HG02938 (cell line): ENCODE measurements around the gene PI4K2B.
"Not testable (repeated sequence)": the region's sequence is repeated elsewhere in the genome, so short reads cannot be mapped to it uniquely, and the experiment has no call there.

Source experiments
- ATAC-seq: cut with Tn5 transposase; IDR thresholded peaks from one replicate; pipeline ENCODE4 v1.9.1; 2021; ENCODE audit warnings: mild to moderate bottlenecking, moderate library complexity; ENCODE audit not compliant: unreplicated experiment

The PI4K2B gene

DNA sequence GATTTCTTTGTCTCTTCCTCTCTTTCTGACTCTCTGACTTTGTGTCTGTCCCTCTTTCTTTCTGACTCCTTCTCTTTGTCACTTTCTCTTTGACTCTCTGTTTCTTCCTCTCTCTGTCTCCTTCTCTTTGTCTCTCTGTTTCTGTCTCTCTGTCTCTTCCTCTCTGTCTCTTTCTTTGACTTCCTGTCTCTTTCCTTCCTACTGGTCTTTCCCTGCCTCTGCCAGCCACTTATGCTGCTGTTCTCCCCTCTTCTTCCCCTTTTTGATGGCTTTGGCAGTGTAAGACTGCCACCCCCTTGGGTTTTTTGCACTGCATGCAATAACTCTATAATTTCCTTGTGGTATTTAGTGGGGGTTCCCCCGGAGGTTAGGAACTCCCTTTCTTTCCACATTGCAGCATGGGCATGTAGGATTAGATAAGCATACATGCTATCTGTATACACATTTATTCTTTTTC, 6.9 kb downstream of the PI4K2B start:
- ATAC-seq: not testable (repeated sequence)

DNA sequence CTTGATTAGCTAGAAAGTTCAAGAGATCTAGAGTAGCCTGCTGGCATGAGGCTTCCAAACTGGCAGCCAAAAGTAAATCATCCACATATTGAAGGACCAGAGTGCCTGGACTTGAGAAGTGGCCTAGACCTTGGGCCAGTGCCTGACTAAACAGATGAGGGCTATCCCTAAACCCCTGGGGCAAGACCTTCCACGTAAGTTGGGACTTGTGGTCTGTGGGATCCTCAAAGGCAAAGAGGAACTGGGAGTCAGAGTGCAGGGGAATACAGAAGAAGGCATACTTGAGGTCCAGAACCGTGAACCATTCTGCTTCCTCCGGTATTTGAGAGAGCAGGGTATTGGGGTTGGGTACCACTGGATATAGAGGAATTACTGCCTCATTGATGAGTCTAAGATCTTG, 8.4 kb downstream of the PI4K2B start:
- ATAC-seq: not testable (repeated sequence)

DNA sequence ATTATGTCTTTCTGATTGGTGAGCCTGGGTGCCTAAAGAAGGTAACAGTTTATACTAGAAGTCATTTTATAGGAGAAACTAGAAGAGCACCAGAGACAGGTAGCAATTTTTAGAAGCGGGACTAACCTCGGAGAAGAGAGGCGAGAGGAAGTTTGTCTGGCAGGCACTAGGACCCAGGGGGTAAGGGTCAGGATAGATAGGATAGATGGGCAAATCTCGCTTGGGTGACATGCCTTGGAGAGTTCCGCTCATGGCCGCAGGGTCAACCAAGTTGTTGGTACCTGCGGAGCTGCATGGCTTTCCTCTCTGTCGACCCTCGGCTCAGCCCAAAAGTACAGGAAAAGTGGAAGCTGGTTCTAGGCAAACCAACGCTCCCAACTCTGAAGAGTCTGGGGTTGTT, 11.3 kb downstream of the PI4K2B start:
- ATAC-seq: no peak

DNA sequence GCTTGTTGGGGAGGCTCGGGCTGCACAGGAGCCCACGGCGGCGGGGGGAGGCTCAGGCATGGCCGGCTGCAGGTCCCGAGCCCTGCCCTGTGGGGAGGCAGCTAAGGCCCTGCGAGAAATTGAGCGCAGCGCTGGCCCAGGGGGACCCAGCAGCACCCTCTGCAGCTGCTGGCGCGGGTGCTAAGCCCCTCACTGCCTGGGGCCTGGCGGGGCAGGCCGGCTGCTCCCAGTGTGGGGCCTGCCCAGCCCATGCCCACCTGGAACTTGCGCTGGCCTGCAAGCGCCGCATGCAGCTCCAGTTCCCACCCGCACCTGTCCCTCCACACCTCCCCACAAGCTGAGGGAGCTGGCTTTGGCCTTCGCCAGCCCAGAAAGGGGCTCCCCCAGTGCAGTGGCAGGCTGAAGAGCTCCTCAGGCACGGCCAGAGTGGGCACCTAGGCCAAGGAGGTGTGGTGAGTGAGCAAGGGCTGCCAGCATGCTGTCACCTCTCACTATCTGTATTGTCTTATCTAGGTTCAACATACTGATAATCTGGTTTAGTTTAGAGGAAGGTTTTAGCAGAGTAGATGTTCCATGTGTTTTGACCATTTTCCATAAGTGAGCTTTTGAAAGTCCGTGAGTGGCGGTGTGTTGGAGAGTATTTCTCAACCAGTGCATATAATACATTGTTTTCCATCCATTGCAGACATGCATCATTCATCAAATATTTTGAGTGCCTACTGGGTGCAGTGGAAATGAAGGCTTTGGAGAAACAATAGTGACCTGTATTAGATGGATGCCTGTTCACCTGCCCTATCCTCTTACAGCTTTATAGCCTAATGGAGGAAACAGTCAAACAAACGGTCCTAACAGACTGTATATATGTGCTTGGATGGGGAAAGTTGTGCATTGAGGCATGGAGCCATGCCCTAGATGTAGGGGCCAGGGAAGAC, 13.1 kb downstream of the PI4K2B start:
- no peak for ATAC-seq

DNA sequence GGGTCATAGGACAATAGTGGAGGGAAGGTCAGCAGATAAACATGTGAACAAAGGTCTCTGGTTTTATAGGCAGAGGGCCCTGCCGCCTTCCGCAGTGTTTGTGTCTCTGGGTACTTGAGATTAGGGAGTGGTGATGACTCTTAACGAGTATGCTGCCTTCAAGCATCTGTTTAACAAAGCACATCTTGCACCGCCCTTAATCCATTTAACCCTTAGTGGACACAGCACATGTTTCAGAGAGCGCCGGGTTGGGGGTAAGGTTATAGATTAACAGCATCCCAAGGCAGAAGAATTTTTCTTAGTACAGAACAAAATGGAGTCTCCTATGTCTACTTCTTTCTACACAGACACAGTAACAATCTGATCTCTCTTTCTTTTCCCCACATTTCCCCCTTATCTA, 15.0 kb downstream of the PI4K2B start:
- not testable (repeated sequence) for ATAC-seq

DNA sequence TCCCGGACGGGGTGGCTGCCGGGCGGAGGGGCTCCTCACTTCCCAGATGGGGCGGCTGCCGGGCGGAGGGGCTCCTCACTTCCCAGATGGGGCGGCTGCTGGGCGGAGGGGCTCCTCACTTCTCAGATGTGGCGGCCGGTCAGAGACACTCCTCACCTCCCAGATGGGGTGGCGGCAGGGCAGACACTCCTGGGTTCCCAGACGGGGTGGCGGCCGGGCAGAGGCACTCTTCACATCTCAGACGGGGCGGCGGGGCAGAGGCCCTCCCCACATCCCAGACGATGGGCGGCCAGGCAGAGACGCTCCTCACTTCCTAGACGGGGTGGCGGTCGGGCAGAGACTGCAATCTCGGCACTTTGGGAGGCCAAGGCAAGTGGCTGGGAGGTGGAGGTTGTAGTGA, 15.7 kb downstream of the PI4K2B start:
- not testable (repeated sequence) for ATAC-seq

DNA sequence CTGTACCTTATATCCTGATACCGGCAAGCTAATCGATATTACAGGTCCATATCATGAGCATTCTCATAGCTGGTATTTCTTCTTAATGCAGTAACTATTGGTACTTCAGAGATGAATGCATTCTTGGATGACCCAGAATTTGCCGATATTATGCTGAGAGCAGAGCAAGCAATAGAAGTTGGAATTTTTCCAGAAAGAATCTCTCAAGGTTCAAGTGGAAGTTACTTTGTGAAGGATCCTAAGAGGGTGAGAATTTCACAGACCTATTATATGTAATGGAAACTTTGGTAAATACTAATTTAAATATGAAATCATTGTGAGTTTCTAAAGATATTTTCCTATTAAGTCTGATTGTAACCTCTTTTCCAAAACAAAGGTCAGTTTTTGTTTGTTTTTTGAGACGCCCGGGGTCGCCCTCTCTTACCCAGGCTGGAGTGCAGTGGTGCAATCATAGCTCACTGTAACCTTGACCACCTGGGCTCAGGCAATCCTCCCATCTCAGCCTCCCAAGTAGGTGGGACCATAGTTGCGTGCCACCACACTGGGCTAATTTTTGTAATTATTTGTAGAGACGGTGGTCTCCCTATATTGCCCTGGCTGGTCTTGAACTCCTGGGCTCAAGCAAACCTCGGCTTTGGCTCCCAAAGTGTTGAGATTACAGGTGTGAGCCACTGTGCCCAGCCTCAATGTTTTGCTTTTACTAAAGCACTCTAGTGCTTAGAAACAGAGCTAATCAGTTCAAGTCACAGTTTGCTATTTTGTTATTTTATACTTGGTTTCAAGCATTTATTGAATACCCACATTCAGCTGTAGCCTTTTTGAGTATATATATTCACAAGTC, 18.6 kb downstream of the PI4K2B start:
- no peak for ATAC-seq

DNA sequence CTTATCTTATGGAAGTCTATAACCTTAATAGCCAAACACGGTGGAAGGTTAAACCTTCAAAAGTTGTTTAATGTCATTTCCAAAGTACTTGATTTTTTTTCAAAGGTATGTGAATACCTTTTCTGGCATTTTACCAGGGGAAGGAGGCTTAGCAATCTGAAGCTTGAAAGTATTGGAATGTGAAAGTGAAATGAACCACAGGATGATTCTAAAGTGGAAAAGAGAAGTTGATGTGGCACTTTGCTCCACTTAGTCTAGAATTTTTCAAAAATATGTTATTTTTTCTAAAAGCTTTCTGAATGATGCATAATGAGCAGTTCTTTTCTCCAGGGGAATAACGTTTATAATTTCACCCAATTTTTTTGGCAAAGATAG, 19.2 kb downstream of the PI4K2B start:
- no peak for ATAC-seq

DNA sequence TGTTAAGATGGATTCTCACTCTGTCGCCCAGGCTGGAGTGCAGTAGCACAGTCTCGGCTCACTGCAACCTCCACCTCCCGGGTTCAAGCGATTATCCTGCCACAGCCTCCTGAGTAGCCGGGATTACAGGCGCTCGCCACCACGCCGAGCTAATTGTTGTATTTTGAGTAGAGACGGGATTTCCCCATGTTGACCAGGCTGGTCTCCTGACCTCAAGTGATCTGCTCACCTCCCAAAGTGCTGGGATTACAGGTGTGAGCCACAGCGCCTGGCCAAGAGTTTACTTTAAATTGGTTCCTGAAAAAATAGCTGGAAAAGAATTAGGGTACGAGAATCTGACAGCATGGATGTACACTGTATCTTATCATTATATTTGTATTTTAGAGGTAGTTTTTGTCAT, 20.0 kb downstream of the PI4K2B start:
- not testable (repeated sequence) for ATAC-seq

DNA sequence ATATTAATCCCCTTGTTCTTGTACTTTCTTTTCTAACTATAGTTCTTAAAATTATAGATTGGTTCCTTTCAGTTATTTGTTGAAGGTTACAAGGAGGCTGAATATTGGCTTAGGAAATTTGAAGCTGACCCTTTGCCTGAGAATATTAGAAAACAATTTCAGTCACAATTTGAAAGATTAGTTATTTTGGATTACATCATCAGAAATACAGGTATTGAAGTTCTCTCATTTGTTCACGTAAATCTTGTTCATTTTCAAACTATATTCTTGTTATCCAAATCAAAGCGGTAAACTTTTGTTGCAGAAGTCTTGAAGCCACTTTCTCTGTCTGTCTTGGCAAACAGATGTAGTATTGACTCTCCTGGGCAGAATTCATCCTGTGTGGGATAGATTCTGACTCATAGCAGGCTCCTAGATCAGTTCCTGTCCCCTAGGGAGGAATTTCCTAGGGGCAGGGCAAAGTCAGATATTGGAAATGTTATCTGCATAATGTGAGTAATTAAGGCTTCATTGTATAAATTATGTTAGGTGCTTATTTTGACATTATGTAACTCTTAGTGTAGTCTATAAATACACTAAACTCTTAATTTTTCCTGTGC, 25.2 kb downstream of the PI4K2B start:
- ATAC-seq: no peak

DNA sequence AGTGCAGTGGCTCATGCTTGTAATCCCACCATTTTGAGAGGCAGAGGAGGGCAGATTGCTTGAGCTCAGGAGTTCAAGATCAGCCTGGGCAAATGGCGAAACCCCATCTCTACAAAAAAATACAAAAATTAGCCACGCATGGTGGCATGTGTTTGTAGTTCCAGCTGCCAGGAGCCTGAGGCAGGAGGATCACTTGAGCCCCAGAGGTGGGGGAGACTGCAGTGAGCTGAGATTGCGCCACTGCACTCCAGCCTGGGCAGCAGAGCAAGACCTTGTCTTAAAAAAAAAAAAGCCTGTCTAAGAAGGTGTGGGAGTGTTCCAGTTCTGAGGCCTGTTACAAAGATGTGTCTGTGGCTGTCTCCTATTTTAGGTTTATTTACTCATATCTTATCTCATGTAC, 38.0 kb downstream of the PI4K2B start:
- no peak for ATAC-seq

DNA sequence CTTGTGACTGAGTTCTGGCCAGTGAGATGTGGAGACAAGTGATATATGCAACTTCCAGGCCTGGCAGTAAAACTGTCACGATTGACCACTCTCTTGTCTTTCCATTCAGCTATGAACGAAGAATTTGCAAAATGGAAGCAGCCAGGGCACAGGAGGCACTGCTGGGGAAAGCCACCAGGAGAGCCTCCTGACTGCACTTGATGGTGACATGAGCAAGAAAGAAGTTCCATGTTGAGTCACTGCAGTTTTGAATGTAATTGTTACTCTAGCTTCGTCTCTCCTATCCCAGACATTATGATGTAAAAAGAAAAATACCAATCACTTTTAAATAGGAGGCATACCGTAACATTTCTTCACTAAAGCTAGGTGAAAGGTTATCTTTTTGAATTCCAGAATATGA, 46.4 kb downstream of the PI4K2B start:
- ATAC-seq: no peak

DNA sequence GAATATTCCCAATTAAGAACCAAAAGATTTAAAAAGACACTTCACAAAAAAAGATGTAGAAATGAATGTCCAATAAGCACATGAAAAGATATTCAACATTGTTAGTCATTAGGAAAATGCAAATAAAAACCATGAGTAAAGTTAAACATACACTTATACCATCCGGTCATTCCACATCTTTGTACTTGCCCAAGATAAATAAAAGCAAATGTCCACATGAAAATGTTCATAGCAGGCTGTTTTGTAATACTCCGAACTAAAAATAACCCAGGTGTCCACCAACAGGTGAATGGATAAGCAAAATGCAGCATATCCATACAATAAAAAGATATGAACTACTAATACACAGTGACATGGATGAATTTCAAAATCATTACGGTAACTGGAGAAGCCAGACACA, 50.1 kb downstream of the PI4K2B start:
- no peak for ATAC-seq

DNA sequence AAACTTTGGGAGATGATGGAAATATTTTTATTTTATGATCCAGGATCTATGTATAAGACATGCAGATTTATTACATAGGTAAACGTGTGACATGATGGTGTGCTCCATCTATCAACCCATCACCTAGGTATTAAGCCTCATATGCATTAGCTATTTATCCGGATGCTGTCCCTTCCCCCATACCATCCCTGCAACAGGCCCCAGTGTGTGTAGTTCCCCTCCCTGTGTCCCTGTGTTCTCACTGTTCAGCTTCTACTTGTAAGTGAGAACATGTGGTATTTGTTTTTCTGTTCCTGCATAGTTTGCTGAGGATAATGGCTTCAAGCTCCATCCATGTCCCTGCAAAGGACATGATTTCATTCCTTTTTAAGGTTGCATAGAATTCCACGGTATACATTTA, 50.6 kb downstream of the PI4K2B start:
- ATAC-seq: no peak

DNA sequence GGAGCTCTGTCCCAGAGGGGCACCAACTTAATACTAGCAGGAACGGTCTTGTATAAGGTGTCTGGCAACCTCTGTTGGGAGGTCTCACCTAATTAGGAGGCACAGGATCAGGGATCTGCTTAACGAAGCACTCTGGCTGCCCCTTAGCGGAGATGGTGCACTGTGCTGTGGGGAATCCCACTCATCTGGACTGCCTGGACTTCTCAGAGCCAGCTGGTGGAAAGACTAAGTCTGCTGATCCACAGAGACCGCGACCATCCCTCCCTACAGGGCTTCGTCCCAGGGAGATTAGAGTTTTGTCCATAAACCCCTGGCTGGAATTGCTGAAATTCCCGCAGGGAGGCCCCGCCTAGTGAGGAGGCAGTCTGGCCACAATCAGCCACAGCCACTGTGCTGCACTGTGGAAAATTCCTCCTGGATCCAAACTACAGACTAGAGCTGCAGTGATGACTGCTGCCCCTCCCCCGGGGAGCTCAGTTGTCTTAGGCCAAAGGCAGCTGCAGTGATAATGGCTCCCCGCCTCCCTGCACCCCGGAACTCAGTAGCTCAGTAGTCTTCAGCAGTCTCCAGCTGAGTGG, 56.7 kb downstream of the PI4K2B start:
- ATAC-seq: no peak

DNA sequence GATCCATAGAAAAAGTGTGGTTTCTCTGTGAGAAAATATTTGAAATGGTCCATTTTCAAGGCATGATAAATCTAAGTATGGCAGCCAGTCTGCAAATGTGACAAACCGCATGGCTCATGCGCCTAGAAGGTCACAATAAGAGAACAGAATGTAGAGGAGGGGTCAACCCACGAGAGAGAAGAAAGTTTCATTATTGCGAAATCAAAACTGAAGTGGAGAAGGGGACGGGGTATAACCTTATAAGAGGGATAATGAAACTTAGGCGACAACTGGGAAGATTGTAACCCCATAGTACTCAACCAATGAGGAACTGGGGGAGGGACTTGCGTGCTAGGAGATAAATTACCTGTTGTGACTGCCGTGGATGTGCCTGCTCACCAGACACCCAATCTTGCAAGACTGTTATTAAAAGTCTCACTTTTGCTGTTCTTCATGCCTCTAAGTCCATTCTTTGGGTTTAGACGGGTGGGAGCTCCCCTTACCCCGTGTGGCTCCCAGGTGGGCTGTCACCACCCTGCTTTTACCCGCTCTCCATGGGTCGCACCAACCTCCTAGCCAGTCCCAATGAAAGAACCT, 57.4 kb downstream of the PI4K2B start:
- no peak for ATAC-seq

DNA sequence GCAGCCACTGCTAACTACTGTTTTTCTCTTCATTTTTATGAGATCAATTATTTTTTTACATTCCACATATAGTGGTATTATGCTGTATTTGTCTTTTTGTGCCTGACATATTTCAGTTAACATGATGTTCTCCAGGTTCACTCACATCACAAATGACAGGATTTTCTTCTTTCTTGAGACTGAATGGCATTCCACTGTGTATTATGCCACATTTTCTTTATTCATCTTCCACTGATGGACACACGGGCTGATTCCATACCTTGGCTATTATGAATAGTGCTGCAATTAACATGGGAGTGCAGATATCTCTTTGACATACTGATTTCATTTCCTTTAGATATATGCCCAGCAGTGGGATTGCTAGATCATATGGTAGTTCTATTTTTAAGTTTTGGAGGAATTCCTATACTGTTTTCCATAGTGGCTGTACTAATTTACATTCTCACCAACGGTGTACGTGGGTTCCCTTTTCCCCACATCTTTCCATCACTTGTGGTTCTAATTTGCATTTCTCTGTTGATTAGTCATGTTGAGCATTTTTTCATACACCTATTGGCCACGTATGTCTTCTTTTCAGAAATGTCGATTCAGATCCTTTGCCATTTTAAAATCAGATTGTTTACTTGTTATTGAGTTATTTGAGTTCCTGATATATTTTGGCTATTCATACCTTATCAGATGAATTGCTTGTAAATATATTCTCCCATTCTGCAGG, 63.9 kb downstream of the PI4K2B start:
- ATAC-seq: no peak

DNA sequence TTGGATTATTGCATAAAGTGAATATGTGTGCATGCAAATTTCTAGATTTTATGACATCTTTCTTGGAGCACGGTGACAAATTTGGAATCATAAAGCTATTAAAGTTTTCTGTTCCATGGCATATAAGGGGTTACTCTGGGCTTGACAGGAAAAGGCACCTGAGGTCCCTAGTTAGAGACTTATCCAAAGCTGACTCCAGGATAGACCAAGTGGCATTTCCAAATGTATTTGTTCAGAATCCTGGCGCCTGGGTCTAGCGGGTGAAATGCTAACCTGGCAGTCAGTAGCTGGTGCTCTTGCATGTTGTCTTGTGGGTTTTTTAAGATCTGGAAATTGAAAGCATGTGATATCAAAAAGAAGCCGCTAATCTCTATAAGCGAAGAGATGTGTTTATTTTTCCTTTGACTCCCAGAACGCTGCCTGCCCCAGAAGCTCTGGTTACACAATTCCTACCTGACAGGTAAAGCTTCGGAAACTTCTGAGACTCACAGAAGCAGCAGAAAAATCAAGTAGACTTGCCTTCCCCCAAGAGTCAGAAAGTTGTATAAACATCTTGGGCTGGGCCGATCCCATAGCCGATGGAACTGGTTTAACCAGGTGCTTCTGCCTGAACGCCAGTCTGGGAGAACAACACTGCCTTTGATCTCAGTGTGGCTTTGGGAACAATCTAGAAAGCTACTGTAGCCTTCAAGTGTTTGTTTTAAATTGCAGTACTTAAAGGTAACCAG, 65.8 kb downstream of the PI4K2B start:
- no peak for ATAC-seq

DNA sequence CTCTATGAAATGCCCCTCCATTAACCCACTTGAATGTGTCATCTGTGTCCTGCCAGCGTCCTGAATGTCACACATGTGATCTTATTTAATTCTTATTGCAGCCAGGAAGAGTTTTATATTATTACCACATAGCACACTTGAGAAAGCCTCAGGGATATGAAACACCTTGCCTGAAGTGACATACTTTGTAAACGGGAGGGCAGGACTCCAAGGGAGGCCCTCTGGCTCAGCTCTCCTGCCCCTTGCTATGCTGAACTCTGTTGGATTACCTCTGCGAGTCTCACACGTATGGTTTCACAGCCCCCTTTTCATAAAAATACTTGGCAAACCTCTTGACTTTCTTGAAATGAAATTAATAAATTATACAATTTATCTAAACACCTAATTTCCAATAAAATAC, 67.6 kb downstream of the PI4K2B start:
- no peak for ATAC-seq
